Skeletal muscle cell (primary cell): Measurements from ENCODE around the gene MAN1A1.

Source experiments
- DNase-seq: peaks from one replicate; pipeline ENCODE4 v3.0.0-alpha.2; 2010; ENCODE audit warnings: low read depth
- H3K4me3 ChIP-seq: 2 replicates; pipeline ENCODE4 v1.5.1; 2011; ENCODE audit warnings: low read depth, mild to moderate bottlenecking, control low read depth, low read length, moderate library complexity

The MAN1A1 gene

DNA sequence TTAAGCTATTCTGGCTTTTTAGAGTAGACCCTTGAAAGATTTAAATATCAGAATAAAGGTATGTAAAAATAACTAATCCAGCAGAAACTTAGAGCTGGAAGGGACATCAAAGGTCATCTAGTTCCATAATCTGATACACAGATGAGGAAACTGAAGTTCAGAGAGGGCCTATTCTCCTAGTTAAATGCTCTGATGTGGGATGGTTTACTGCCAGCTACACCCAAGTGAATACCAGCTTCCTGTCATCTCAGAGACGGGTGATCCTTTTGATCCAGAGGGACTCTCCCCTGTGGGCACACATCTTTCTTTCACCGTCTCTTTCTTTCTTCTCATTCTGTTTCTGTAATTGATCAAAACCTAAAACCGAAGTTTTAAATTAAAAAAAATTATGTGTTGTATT lies 94.1 kb downstream of the MAN1A1 start:
- no peak overlapping the region for H3K4me3 ChIP-seq
- DNase-seq = no peak

GRCh38 chr6:119250036-119250435 lies 99.5 kb downstream of the MAN1A1 start:
- DNase-seq = no peak
- no peak overlapping the region for H3K4me3 ChIP-seq

DNA sequence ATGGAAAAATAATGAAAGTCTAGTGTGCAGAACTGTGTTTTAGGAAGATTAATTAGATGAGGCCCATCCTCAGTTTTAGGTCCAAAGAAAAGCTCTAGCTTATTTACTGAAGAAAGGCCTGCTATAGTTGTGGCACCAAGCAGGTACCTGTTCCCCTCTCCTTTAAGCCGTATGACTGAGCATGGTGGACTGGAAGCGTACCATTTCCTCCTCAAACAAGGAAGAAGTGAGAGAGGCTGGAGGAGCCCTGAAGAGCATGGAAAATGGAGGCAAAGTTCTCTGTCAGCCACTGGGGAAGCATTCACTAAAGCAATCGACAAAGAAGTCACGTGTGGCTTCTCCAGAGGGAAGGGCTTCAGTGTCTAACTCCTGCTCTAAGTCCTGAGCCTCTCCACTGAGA lies 100.2 kb downstream of the MAN1A1 start:
- DNase-seq = no peak
- H3K4me3 ChIP-seq = no peak overlapping the region

- DNase-seq = no peak
- no peak overlapping the region for H3K4me3 ChIP-seq
Observed at GRCh38 chr6:119247504-119247903, 102.1 kb downstream of the MAN1A1 start.

GRCh38 chr6:119243657-119244056 lies 105.9 kb downstream of the MAN1A1 start:
- H3K4me3 ChIP-seq = no peak overlapping the region
- DNase-seq = no peak

DNA sequence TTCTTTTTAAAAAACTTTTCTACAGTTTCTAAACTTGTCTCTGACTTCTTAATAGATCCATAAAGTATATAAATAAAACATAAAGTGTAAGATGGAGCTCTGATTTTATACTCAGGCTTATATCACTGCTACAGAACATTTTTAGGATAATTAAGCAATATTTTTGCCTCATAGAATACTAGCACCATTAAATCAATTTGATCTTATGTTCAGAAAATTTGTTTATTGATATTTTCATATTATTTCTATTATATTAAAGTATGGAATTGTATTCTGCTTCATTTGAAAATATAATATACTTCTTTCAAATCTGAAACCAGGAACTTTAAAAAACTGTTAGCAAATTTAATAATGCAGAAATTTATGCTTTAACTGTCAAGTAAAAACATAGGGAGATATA lies 106.5 kb downstream of the MAN1A1 start:
- no peak overlapping the region for H3K4me3 ChIP-seq

DNA sequence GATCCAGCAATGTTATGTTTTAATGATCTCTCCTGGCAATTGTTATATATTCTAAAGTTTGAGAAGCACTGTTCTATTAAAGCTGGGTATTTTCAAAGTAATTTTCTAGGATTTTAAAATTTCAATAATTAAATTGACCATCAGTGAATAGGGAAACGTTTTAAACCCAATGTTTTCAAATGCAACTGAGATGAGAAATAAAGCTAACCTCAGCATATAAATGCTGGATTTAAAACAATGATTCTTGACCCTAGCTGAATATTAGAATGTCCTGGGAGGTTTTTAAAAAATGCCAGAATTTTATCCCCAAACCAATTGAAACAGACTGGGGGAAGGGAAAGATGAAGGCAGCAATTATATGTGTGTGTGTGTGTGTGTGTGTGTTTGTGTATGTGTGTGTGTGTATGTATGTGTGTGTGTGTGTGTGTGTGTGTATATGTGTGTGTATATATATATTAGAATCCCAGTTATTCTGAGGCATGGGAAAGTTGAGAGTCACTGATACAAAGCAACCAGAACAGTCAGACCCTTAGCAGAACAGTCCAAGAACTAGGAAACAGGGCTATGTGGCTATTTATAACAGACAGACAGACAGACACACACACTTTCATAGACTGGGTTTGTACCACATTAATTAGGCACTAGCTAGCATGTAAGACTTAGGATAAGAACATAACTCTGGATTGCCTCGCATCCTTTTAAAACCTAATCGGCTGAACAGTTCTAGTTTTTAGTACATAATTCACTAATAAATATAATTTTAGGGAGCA lies 107.8 kb downstream of the MAN1A1 start:
- DNase-seq = no peak
- no peak overlapping the region for H3K4me3 ChIP-seq

More for the DNA sequence above, 106.5 kb downstream of the MAN1A1 start:
- no peak for DNase-seq

- DNase-seq = peak; percentile 9
- no peak overlapping the region for H3K4me3 ChIP-seq
Observed at GRCh38 chr6:119241111-119241465, 108.5 kb downstream of the MAN1A1 start.

DNA sequence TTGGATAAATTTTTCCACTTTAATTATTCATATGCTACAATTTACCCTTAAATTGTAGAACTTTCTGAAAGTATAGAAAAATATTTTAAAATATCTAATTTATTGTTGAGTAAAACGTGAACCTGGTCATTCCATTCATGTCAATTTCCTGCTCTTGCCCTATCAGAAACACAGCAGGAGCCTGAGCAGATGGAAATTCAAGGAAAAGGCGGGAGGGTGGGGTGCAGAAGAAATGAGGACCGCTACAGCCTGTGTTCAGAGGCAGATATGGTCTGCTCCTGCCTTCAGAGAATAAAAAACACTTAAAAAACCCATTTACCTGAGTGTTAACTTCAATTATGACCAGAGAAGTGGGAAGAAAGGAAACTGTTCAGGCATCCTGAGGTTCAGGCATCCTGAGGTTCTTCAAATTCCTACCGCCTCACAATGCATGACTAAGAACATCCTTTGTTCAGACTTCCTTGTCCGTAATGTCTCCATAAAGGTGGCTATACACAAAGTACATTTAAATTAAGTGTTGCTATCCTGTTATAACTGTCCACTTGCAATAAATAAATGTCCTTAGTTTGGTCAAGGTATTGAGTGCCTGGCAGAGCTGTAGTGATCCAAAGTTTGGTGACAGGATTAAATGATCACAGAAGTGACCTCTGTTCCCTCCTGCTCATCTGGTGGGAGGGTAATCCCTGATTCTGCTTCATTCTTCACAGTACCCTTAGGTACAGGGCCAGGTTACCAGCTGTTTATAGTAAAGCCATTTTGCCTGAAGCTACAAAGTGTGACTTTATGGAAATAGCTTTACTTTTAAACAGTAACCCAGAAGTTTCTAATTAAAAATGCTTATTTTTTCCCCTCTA lies 109.1 kb downstream of the MAN1A1 start:
- no peak for DNase-seq
- H3K4me3 ChIP-seq = no peak overlapping the region

GRCh38 chr6:119237177-119237715 lies 112.3 kb downstream of the MAN1A1 start:
- no peak overlapping the region for H3K4me3 ChIP-seq
- DNase-seq = no peak

DNA sequence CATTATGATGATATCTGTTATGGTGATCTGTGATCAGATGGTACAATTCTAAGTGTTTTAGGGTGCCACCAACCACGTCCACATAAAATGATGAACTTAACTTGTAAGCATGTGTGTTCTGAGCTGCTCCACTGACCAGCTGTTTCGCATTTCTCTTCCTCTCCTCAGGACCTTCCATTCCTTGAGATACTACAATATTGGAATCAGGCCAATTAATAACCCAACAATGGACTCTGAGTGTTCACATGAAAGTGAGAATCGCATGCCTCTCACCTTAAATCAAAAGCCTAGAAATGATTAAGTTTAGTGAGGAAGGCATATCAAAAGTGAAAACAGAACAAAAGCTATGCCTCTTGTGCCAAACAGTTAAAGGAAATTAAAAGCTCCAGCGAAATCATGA lies 114.6 kb downstream of the MAN1A1 start:
- no peak overlapping the region for H3K4me3 ChIP-seq
- no peak for DNase-seq

GRCh38 chr6:119234457-119234856 lies 115.1 kb downstream of the MAN1A1 start:
- no peak overlapping the region for H3K4me3 ChIP-seq
- no peak for DNase-seq

GRCh38 chr6:119233312-119233984 lies 116.1 kb downstream of the MAN1A1 start:
- H3K4me3 ChIP-seq = no peak overlapping the region
- no peak for DNase-seq

DNA sequence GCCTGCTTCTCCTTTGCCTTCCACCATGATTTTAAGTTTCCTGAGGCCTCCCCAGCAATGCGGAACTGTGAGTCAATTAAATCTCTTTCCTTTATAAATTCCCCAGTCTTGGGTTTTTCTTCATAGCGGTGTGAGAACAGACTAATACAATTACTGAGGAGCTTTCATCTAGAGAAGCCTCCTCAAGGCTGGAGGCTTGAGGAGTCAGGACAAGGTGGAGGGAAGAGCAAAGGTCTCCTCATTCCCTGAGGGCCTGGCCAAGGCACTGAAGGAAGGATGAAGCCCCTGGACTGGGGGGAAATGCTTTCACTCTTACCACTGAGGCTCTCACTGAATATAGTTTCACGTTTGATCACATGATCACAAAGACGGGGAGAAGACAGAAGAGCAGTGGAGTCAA lies 118.2 kb downstream of the MAN1A1 start:
- no peak for DNase-seq
- H3K4me3 ChIP-seq = no peak overlapping the region

- DNase-seq = no peak
- no peak overlapping the region for H3K4me3 ChIP-seq
Observed at GRCh38 chr6:119230160-119230559, 119.4 kb downstream of the MAN1A1 start.

GRCh38 chr6:119227377-119227776 lies 122.2 kb downstream of the MAN1A1 start:
- no peak for DNase-seq
- H3K4me3 ChIP-seq = no peak overlapping the region

DNA sequence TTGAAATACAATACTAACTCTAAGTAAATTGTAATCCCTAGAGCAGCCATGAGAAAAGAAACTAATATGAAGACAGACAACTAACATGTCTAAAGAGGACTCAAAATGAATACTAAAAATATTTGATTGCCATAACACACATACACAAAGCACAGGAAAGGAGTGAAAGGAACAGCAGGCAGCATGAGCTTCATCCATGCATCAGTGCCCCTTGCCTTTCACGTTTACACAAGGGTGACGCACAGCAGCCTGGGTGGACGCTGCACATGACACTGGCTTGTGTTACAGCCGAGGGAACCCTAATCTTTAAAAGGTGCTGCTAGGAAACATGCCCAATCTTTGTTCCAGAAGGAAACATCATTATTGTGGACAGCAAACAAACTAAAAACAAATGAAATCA lies 123.5 kb downstream of the MAN1A1 start:
- DNase-seq = no peak
- H3K4me3 ChIP-seq = no peak overlapping the region

DNA sequence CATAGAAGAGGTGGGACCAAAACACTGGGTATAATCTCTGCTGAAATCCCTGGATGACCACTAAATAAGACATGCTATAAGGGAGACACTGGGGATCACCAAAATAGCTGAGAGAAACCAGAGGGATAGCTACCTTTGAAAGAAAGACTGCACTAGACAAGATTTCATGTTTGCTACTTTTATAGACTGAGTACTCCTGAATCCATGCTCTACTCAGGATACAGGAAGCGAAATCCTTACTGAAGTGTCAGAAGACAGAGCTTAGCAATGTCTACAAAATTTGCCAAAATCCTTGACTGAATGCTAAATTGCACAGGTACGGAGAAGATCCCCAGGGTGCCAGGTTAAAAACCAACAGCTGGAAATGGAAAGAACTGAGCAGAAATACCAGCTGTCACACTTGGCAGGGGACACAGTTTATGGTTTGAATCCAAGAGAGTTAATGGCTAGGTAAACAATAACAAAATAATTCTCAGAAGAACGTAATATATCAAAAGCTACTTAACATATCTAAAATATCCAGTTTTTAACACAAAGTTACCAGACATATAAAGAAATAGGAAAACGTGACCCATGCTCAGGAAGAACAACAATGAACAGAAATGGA lies 125.4 kb downstream of the MAN1A1 start:
- no peak overlapping the region for H3K4me3 ChIP-seq
- DNase-seq = no peak

- DNase-seq = no peak
- H3K4me3 ChIP-seq = no peak overlapping the region
Observed at GRCh38 chr6:119220452-119220851, 129.1 kb downstream of the MAN1A1 start.

- no peak overlapping the region for H3K4me3 ChIP-seq
- DNase-seq = no peak
Observed at GRCh38 chr6:119218548-119218947, 131.0 kb downstream of the MAN1A1 start.
